Esophagus squamous epithelium (tissue), 5 donors: Measurements from ENCODE around the gene TLE3. TPM values are rescaled to one million over a fixed set of nuclear protein-coding genes. Genes with fewer than 3 reads are reported as not detected.

ENCODE experiments used
- DNase-seq: peaks from one replicate; lab custom pipeline; 2025; lab: John Stamatoyannopoulos, UW
- H3K27ac ChIP-seq, 4 donors: fragments of 200-600 bp; sonication (generic); one replicate each; pipeline ENCODE4 v1.5.1; 2016 to 2019; ENCODE audit warnings: mild to moderate bottlenecking in 1 of 4
- H3K27me3 ChIP-seq, 4 donors: fragments of 200-600 bp; sonication (generic); 1 replicate in 3 of 4; 2 replicates in 1 of 4; pipeline versions ENCODE4 v1.5.1 to v1.6.0; 2017 to 2021; ENCODE audit warnings: antibody characterized with exemption in 1 of 4
- H3K36me3 ChIP-seq, 3 donors: fragments of 200-600 bp; sonication (generic); one replicate each; pipeline ENCODE4 v1.5.1; 2016 to 2019
- H3K4me1 ChIP-seq, 3 donors: fragments of 200-600 bp; sonication (generic); one replicate each; pipeline ENCODE4 v1.5.1; 2017 to 2019
- H3K4me3 ChIP-seq, 4 donors: fragments of 200-600 bp; sonication (generic); 1 replicate in 3 of 4; 2 replicates in 1 of 4; pipeline ENCODE4 v1.5.1; 2016 to 2019; ENCODE audit warnings: mild to moderate bottlenecking in 2 of 4, moderate library complexity in 1 of 4
- H3K9me3 ChIP-seq, 3 donors: fragments of 200-600 bp; sonication (generic); one replicate each; pipeline ENCODE4 v1.5.1; 2016 to 2019
- CTCF ChIP-seq, 6 experiments: fragments of 450-650 bp in 4 of 6; fragments of 200-600 bp in 2 of 6; sonication (generic) in 2 of 6; IDR thresholded peaks; one replicate each; pipeline ENCODE4 v1.5.1; 2016 to 2019; ENCODE audit warnings: antibody characterized with exemption in 6 of 6, mild to moderate bottlenecking in 4 of 6, moderate library complexity in 4 of 6
- POLR2A ChIP-seq, 4 donors: fragments of 450-650 bp; IDR thresholded peaks; one replicate each; pipeline ENCODE4 v1.6.1; 2017; ENCODE audit warnings: antibody characterized with exemption in 4 of 4, mild to moderate bottlenecking in 4 of 4, moderate library complexity in 3 of 4
- WGBS, 2 donors: methylation state at CpG; one replicate each; pipeline ENCODE4 v1.1.5; 2018; 5-methylcytosine and 5-hydroxymethylcytosine counted together
- intact Hi-C: fragments of 100-400 bp; cut with DNase I; formaldehyde crosslinking; loops from one replicate; pipeline ENCODE4 v1.15.0; 2022
- total RNA-seq, 4 donors: library from RNA; depleted of rRNA; stranded (reverse); fragments of >200 nt; gene quantifications; one replicate each; pipeline ENCODE4 v1.1.0, GENCODE V29; 2016
- donor health status: DM: yes; HTN: yes; CAD: no.

TLE3 gene
- total RNA-seq, 4 donors from 2014 or later = 49.6 to 133 (median 64.4) TPM

- peaks cover 43 to 100% (median 48%) of the 10 kb centered on the region in 3 donors for H3K36me3 ChIP-seq
- WGBS, 2 donors = 58 to 61% methylated on average over 8 to 13 of the region's 29 CpGs
- H3K4me3 ChIP-seq = peak overlapping the region in 1 of 4 donors; percentile 31
- TF ChIP-seq POLR2A (IDR thresholded peaks at IDR 0.05) = no peak
- intact Hi-C loops = no loop called here
- DNase-seq = no peak
- H3K27ac ChIP-seq = no peak overlapping the region
- H3K9me3 ChIP-seq = no peaks in the 10 kb centered on the region
- no peaks in the 10 kb centered on the region for H3K27me3 ChIP-seq
- peaks cover 0 to 21% (median 8%) of the 10 kb centered on the region in 3 donors for H3K4me1 ChIP-seq
Measured at GRCh38 chr15:70062321-70062956, 35.3 kb downstream of the TLE3 start.

GRCh38 chr15:70061696-70062270, 35.9 kb downstream of the TLE3 start:
- Histone ChIP-seq H3K4me1 (peaks cover 0 to 17% (median 8%) of the 10 kb centered on the region in 3 donors), H3K27ac (no peak overlapping the region)

GRCh38 chr15:70060993-70061305, 36.8 kb downstream of the TLE3 start:
- WGBS, 2 donors = 96% methylated on average over 5 to 8 of the region's 8 CpGs
- Histone ChIP-seq H3K4me3 (no peak overlapping the region), H3K36me3 (peaks cover 54 to 100% (median 62%) of the 10 kb centered on the region in 3 donors), H3K4me1 (peaks cover 0 to 17% (median 8%) of the 10 kb centered on the region in 3 donors), H3K9me3 (no peaks in the 10 kb centered on the region), H3K27me3 (no peaks in the 10 kb centered on the region), H3K27ac (no peak overlapping the region)
- DNase-seq = no peak
- intact Hi-C loops = no loop called here
- TF ChIP-seq CTCF (IDR thresholded peaks at IDR 0.05) (no peak), POLR2A (IDR thresholded peaks at IDR 0.05) (no peak)

More at GRCh38 chr15:70061696-70062270, 35.9 kb downstream of the TLE3 start:
- Histone ChIP-seq H3K36me3 (peaks cover 47 to 100% (median 55%) of the 10 kb centered on the region in 3 donors), H3K27me3 (no peaks in the 10 kb centered on the region), H3K4me3 (peak overlapping the region in 1 of 4 donors; percentile 31), H3K9me3 (no peaks in the 10 kb centered on the region)
- intact Hi-C loops = no loop called here
- no peak for DNase-seq
- no peak for TF ChIP-seq CTCF (IDR thresholded peaks at IDR 0.05)
- no peak for TF ChIP-seq POLR2A (IDR thresholded peaks at IDR 0.05)
- WGBS, 2 donors = 80 to 85% methylated on average over 11 to 13 of the region's 15 CpGs

GRCh38 chr15:70060214-70060992, 37.3 kb downstream of the TLE3 start:
- no peaks in the 10 kb centered on the region for H3K27me3 ChIP-seq
- peaks cover 0 to 17% (median 8%) of the 10 kb centered on the region in 3 donors for H3K4me1 ChIP-seq
- H3K4me3 ChIP-seq = no peak overlapping the region
- H3K36me3 ChIP-seq = peaks cover 49 to 100% (median 66%) of the 10 kb centered on the region in 3 donors
- H3K27ac ChIP-seq = no peak overlapping the region
- WGBS, 2 donors = 96 to 98% methylated on average over 21 to 22 of the region's 26 CpGs
- TF ChIP-seq POLR2A (IDR thresholded peaks at IDR 0.05) (no peak), CTCF (IDR thresholded peaks at IDR 0.05) (no peak)
- no peak for DNase-seq
- no peaks in the 10 kb centered on the region for H3K9me3 ChIP-seq
- intact Hi-C loops = no loop called here

- H3K27ac ChIP-seq = no peak overlapping the region
- H3K4me1 ChIP-seq = peaks cover 0 to 17% (median 8%) of the 10 kb centered on the region in 3 donors
- H3K27me3 ChIP-seq = no peaks in the 10 kb centered on the region
- no peak overlapping the region for H3K4me3 ChIP-seq
- TF ChIP-seq CTCF (IDR thresholded peaks at IDR 0.05) = no peak
- intact Hi-C loops = no loop called here
- 91 to 97% methylated on average over 7 to 8 of the region's 8 CpGs for WGBS, 2 donors
- H3K9me3 ChIP-seq = no peaks in the 10 kb centered on the region
- no peak for DNase-seq
- H3K36me3 ChIP-seq = peaks cover 55 to 100% (median 74%) of the 10 kb centered on the region in 3 donors
Measured at GRCh38 chr15:70059476-70060213, 38.1 kb downstream of the TLE3 start.
